ENCODE results near the gene QSOX2.

QSOX2 gene

GRCh38 chr9:136190656-136191055, 55.0 kb downstream of the QSOX2 start:
- Histone ChIP-seq H3K4me3 (ENCODE audit: low read length, poor library complexity, severe bottlenecking) (no peak overlapping the region), H3K9me2 (replicated peaks; ENCODE audit: low read depth, low read length) (no peaks in the 10 kb centered on the region), H3K4me2 (ENCODE audit: low read depth, low read length, poor library complexity, severe bottlenecking) (no peak overlapping the region), H3K36me3 (ENCODE audit: insufficient read depth, low read length) (no peaks in the 10 kb centered on the region), H3F3A (ENCODE audit: low read depth) (no peaks in the 10 kb centered on the region), H3K9ac (ENCODE audit: low read depth, low read length, poor library complexity, severe bottlenecking) (no peak overlapping the region), H3K79me2 (ENCODE audit: insufficient read depth, low read length) (no peaks in the 10 kb centered on the region), H3K4me1 (ENCODE audit: insufficient read depth, low read length, poor library complexity, severe bottlenecking) (no peaks in the 10 kb centered on the region), H2AFZ (ENCODE audit: low read length) (no peak overlapping the region), H3K27me3 (ENCODE audit: insufficient read depth, low read length, poor library complexity, severe bottlenecking) (no peaks in the 10 kb centered on the region), H3K9me3 (ENCODE audit: insufficient read depth, low read depth, low read length) (no peaks in the 10 kb centered on the region), H4K20me1 (ENCODE audit: insufficient read depth, low read length, poor library complexity, severe bottlenecking) (no peaks in the 10 kb centered on the region)
- TF ChIP-seq CTCF (conservative IDR thresholded peaks at IDR 0.05; ENCODE audit: low read length), result no peak
- no peak for TF ChIP-seq EZH2phosphoT487 (IDR thresholded peaks at IDR 0.05; ENCODE audit: borderline replicate concordance)

- H4K20me1 ChIP-seq (ENCODE audit: insufficient read depth, low read length, poor library complexity, severe bottlenecking), result no peaks in the 10 kb centered on the region
- no peaks in the 10 kb centered on the region for H3K36me3 ChIP-seq (ENCODE audit: insufficient read depth, low read length)
- no peaks in the 10 kb centered on the region for H3K9me2 ChIP-seq (replicated peaks; ENCODE audit: low read depth, low read length)
- no peak overlapping the region for H2AFZ ChIP-seq (ENCODE audit: low read length)
- no peaks in the 10 kb centered on the region for H3K79me2 ChIP-seq (ENCODE audit: insufficient read depth, low read length)
- no peaks in the 10 kb centered on the region for H3K4me1 ChIP-seq (ENCODE audit: insufficient read depth, low read length, poor library complexity, severe bottlenecking)
- no peak overlapping the region for H3K9ac ChIP-seq (ENCODE audit: low read depth, low read length, poor library complexity, severe bottlenecking)
- H3K27me3 ChIP-seq (ENCODE audit: insufficient read depth, low read length, poor library complexity, severe bottlenecking), result no peaks in the 10 kb centered on the region
- H3K4me3 ChIP-seq (ENCODE audit: low read length, poor library complexity, severe bottlenecking), result no peak overlapping the region
- H3K9me3 ChIP-seq (ENCODE audit: insufficient read depth, low read depth, low read length), result no peaks in the 10 kb centered on the region
- H3F3A ChIP-seq (ENCODE audit: low read depth), result no peaks in the 10 kb centered on the region
- no peak for TF ChIP-seq EZH2phosphoT487 (IDR thresholded peaks at IDR 0.05; ENCODE audit: borderline replicate concordance)
- TF ChIP-seq CTCF (conservative IDR thresholded peaks at IDR 0.05; ENCODE audit: low read length), result no peak
- H3K4me2 ChIP-seq (ENCODE audit: low read depth, low read length, poor library complexity, severe bottlenecking), result no peak overlapping the region
These were observed 55.4 kb downstream of the QSOX2 start for GRCh38 chr9:136190237-136190601.

- Histone ChIP-seq H2AFZ (ENCODE audit: low read length) (no peak overlapping the region), H4K20me1 (ENCODE audit: insufficient read depth, low read length, poor library complexity, severe bottlenecking) (no peaks in the 10 kb centered on the region), H3K4me3 (ENCODE audit: low read length, poor library complexity, severe bottlenecking) (no peak overlapping the region), H3K36me3 (ENCODE audit: insufficient read depth, low read length) (no peaks in the 10 kb centered on the region), H3K9ac (ENCODE audit: low read depth, low read length, poor library complexity, severe bottlenecking) (no peak overlapping the region), H3K4me2 (ENCODE audit: low read depth, low read length, poor library complexity, severe bottlenecking) (no peak overlapping the region), H3F3A (ENCODE audit: low read depth) (no peaks in the 10 kb centered on the region), H3K27me3 (ENCODE audit: insufficient read depth, low read length, poor library complexity, severe bottlenecking) (no peaks in the 10 kb centered on the region), H3K9me2 (replicated peaks; ENCODE audit: low read depth, low read length) (no peaks in the 10 kb centered on the region), H3K79me2 (ENCODE audit: insufficient read depth, low read length) (no peaks in the 10 kb centered on the region), H3K9me3 (ENCODE audit: insufficient read depth, low read depth, low read length) (no peaks in the 10 kb centered on the region), H3K4me1 (ENCODE audit: insufficient read depth, low read length, poor library complexity, severe bottlenecking) (no peaks in the 10 kb centered on the region)
- no peak for TF ChIP-seq CTCF (conservative IDR thresholded peaks at IDR 0.05; ENCODE audit: low read length)
These were observed 56.0 kb downstream of the QSOX2 start for GRCh38 chr9:136189394-136190236.

Data from Loucy (cell line).